Measurements from ENCODE around the gene SLAMF8.

The SLAMF8 gene

DNA sequence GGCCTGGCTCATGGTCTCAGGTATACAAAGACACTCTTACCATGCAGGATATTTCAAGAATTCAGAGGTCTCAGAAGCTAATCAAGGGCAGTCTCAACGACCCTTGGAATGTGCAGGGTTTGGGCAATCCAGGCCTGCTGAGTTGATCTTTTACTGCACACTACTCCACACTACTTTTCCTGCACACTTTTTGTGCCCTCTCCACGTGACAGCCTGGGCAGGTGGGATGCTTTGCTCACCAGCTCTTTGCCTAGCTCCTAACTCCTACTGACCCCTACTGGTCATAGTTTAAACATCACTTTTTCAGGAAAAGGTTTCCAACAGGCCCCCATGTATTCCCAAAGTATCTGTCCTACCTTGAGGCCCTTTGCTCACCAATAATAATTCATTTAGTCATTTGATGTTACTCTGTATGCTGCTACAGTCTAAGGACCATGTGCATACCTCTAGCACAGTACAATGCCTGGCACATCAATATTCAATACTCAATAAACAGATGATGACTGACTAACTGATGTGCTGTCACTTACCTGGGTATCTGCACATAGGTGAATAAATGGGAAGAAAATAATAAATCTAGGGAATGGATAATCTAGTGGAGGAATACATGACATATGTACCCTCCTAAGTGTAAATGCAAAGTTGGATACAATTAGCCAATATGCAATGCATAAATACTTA, 36.3 kb upstream of the SLAMF8 start:
- TF ChIP-seq POLR2AphosphoS5 (IDR thresholded peaks at IDR 0.05; ENCODE audit: low read depth, low read length): no peak
- TF ChIP-seq, protein P1, sequence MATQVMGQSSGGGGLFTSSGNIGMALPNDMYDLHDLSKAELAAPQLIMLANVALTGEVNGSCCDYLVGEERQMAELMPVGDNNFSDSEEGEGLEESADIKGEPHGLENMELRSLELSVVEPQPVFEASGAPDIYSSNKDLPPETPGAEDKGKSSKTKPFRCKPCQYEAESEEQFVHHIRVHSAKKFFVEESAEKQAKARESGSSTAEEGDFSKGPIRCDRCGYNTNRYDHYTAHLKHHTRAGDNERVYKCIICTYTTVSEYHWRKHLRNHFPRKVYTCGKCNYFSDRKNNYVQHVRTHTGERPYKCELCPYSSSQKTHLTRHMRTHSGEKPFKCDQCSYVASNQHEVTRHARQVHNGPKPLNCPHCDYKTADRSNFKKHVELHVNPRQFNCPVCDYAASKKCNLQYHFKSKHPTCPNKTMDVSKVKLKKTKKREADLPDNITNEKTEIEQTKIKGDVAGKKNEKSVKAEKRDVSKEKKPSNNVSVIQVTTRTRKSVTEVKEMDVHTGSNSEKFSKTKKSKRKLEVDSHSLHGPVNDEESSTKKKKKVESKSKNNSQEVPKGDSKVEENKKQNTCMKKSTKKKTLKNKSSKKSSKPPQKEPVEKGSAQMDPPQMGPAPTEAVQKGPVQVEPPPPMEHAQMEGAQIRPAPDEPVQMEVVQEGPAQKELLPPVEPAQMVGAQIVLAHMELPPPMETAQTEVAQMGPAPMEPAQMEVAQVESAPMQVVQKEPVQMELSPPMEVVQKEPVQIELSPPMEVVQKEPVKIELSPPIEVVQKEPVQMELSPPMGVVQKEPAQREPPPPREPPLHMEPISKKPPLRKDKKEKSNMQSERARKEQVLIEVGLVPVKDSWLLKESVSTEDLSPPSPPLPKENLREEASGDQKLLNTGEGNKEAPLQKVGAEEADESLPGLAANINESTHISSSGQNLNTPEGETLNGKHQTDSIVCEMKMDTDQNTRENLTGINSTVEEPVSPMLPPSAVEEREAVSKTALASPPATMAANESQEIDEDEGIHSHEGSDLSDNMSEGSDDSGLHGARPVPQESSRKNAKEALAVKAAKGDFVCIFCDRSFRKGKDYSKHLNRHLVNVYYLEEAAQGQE (IDR thresholded peaks at IDR 0.05; ENCODE audit: insufficient read depth in 1 of 2, low read depth in 2 of 2, low read length in 2 of 2): no peak
- no peak for TF ChIP-seq TAF1 (IDR thresholded peaks at IDR 0.05; ENCODE audit: borderline replicate concordance, insufficient read depth, low read length)
- no peak for TF ChIP-seq FOXP2 (optimal IDR thresholded peaks at IDR 0.05; ENCODE audit: borderline replicate concordance, extremely low read depth, extremely low read length, insufficient read depth)
- no peak for TF ChIP-seq SIN3A (IDR thresholded peaks at IDR 0.05; ENCODE audit: borderline replicate concordance, insufficient read depth, low read length)

DNA sequence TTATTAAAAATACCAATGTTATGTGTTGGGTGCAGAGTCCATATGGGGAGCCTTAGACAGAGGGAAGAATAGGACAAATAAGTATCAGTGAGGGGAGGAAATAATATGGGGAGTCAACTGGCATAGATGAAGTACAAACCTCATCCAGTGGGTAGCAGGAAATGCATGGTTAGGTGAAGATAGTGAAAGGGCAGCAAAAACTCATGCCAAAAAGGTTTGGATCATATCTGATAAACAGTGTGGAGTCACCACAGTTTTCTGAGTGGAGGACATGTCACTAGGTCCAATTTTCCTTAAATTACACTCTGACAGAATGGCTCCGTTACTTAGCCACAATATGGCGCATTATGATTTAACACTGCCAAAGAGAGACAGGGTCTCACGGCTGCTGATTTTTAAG, 35.6 kb upstream of the SLAMF8 start:
- TF ChIP-seq TAF1 (IDR thresholded peaks at IDR 0.05; ENCODE audit: borderline replicate concordance, insufficient read depth, low read length) (no peak), SIN3A (IDR thresholded peaks at IDR 0.05; ENCODE audit: borderline replicate concordance, insufficient read depth, low read length) (no peak), POLR2AphosphoS5 (IDR thresholded peaks at IDR 0.05; ENCODE audit: low read depth, low read length) (no peak), FOXP2 (optimal IDR thresholded peaks at IDR 0.05; ENCODE audit: borderline replicate concordance, extremely low read depth, extremely low read length, insufficient read depth) (no peak)
- TF ChIP-seq, protein P1 (IDR thresholded peaks at IDR 0.05; ENCODE audit: insufficient read depth in 1 of 2, low read depth in 2 of 2, low read length in 2 of 2): no peak

DNA sequence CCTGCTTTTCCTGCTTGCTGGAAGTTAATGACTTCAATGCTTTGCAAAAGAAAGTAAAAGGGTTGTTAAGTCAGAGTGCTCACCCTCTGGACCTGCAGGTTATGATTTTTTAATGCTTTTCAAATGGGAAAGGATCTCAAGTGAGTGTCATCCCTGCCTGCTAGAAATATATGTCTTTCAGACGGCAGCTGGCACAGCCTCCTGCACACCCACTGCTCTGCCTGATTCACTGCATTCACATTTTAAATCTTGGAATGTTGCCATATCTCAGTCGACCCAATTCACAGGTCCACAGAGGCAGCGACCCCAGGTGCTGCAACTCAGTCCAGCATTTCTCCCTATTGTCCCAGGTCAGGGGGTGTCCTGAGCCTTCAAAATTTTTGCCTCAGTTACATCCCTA, 35.2 kb upstream of the SLAMF8 start:
- TF ChIP-seq SIN3A (IDR thresholded peaks at IDR 0.05; ENCODE audit: borderline replicate concordance, insufficient read depth, low read length): no peak
- no peak for TF ChIP-seq POLR2AphosphoS5 (IDR thresholded peaks at IDR 0.05; ENCODE audit: low read depth, low read length)
- TF ChIP-seq FOXP2 (optimal IDR thresholded peaks at IDR 0.05; ENCODE audit: borderline replicate concordance, extremely low read depth, extremely low read length, insufficient read depth): no peak
- TF ChIP-seq, protein P1 (IDR thresholded peaks at IDR 0.05; ENCODE audit: insufficient read depth in 1 of 2, low read depth in 2 of 2, low read length in 2 of 2): no peak
- TF ChIP-seq TAF1 (IDR thresholded peaks at IDR 0.05; ENCODE audit: borderline replicate concordance, insufficient read depth, low read length): no peak

DNA sequence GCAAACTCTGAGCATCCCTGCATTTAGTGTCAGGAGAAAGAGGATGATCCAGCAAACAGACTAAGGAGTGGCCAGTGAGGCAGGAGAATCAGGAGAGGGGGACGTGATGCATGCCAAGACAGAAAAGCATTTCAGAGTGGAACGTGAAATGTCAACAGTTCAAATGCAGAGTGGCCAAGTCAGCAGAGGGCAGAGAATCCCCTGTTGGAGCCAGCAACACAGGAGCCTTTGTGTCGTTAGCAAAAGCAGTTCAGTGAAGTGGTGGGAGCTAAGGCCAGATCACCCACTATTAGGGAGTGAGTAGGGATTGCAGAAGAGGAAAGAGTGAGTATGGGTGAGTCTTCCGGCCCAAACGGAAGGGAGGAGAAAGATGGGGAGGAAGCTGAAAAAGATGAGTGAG, 31.1 kb upstream of the SLAMF8 start:
- TF ChIP-seq POLR2AphosphoS5 (IDR thresholded peaks at IDR 0.05; ENCODE audit: low read depth, low read length) (no peak), TAF1 (IDR thresholded peaks at IDR 0.05; ENCODE audit: borderline replicate concordance, insufficient read depth, low read length) (no peak), SIN3A (IDR thresholded peaks at IDR 0.05; ENCODE audit: borderline replicate concordance, insufficient read depth, low read length) (no peak), FOXP2 (optimal IDR thresholded peaks at IDR 0.05; ENCODE audit: borderline replicate concordance, extremely low read depth, extremely low read length, insufficient read depth) (no peak)
- TF ChIP-seq, protein P1 (IDR thresholded peaks at IDR 0.05; ENCODE audit: insufficient read depth in 1 of 2, low read depth in 2 of 2, low read length in 2 of 2): no peak
